ENCODE results near the gene ZNF70.

Gene ZNF70

GRCh38 chr22:23713696-23714595 is 37.0 kb downstream of the ZNF70 start:
- Histone ChIP-seq H3K9ac (ENCODE audit: low read length) (no peak overlapping the region), H3K36me3 (ENCODE audit: insufficient read depth, low read length) (peaks cover 36% of the 10 kb centered on the region), H3K4me1 (ENCODE audit: insufficient read depth, low read length) (peaks cover 12% of the 10 kb centered on the region), H3K27ac (ENCODE audit: low read depth, low read length) (no peak overlapping the region), H3K9me3 (ENCODE audit: low read length) (no peaks in the 10 kb centered on the region), H3K27me3 (ENCODE audit: control insufficient read depth in 1 of 2, insufficient read depth in 2 of 2, low read length in 2 of 2) (no peaks in the 10 kb centered on the region), H3K4me3 (ENCODE audit: low read depth in 1 of 2, low read length in 2 of 2) (no peak overlapping the region)

DNA sequence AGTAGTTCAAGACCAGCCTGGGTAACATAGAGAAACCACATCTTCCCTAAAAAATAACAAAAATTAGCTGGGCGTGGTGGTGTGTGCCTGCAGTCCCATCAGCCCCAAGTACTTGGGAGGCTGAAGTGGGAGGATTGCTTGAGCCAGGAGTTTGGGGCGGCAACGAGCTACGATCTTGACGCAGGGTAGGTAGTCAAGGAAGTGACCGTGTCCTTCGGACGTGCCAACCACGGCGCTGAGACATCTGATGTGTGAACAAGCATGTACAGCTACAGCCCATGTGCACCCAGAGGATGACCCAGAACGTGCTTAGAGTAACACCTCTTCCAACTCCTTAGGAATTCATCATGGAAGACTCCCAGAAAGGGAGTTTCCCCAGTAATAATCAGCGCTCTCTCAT is 38.7 kb downstream of the ZNF70 start:
- H3K27me3 ChIP-seq (ENCODE audit: control insufficient read depth in 1 of 2, insufficient read depth in 2 of 2, low read length in 2 of 2), result no peaks in the 10 kb centered on the region
- peaks cover 8% of the 10 kb centered on the region for H3K4me1 ChIP-seq (ENCODE audit: insufficient read depth, low read length)
- no peak overlapping the region for H3K9ac ChIP-seq (ENCODE audit: low read length)
- peaks cover 52% of the 10 kb centered on the region for H3K36me3 ChIP-seq (ENCODE audit: insufficient read depth, low read length)
- no peaks in the 10 kb centered on the region for H3K9me3 ChIP-seq (ENCODE audit: low read length)
- no peak overlapping the region for H3K27ac ChIP-seq (ENCODE audit: low read depth, low read length)
- no peak overlapping the region for H3K4me3 ChIP-seq (ENCODE audit: low read depth in 1 of 2, low read length in 2 of 2)

GRCh38 chr22:23709107-23709506 is 41.8 kb downstream of the ZNF70 start:
- H3K4me1 ChIP-seq (ENCODE audit: insufficient read depth, low read length), result no peaks in the 10 kb centered on the region
- no peak overlapping the region for H3K4me3 ChIP-seq (ENCODE audit: low read depth in 1 of 2, low read length in 2 of 2)
- no peaks in the 10 kb centered on the region for H3K27me3 ChIP-seq (ENCODE audit: control insufficient read depth in 1 of 2, insufficient read depth in 2 of 2, low read length in 2 of 2)
- no peaks in the 10 kb centered on the region for H3K9me3 ChIP-seq (ENCODE audit: low read length)
- H3K36me3 ChIP-seq (ENCODE audit: insufficient read depth, low read length), result peaks cover 72% of the 10 kb centered on the region
- H3K9ac ChIP-seq (ENCODE audit: low read length), result no peak overlapping the region
- H3K27ac ChIP-seq (ENCODE audit: low read depth, low read length), result no peak overlapping the region

- no peak overlapping the region for H3K9ac ChIP-seq (ENCODE audit: low read length)
- H3K27ac ChIP-seq (ENCODE audit: low read depth, low read length), result no peak overlapping the region
- no peaks in the 10 kb centered on the region for H3K4me1 ChIP-seq (ENCODE audit: insufficient read depth, low read length)
- no peak overlapping the region for H3K4me3 ChIP-seq (ENCODE audit: low read depth in 1 of 2, low read length in 2 of 2)
- H3K9me3 ChIP-seq (ENCODE audit: low read length), result no peaks in the 10 kb centered on the region
- no peaks in the 10 kb centered on the region for H3K27me3 ChIP-seq (ENCODE audit: control insufficient read depth in 1 of 2, insufficient read depth in 2 of 2, low read length in 2 of 2)
- H3K36me3 ChIP-seq (ENCODE audit: insufficient read depth, low read length), result peaks cover 74% of the 10 kb centered on the region
These were observed 42.6 kb downstream of the ZNF70 start for GRCh38 chr22:23708270-23708669.

- no peaks in the 10 kb centered on the region for H3K9me3 ChIP-seq (ENCODE audit: low read length)
- peaks cover 65% of the 10 kb centered on the region for H3K36me3 ChIP-seq (ENCODE audit: insufficient read depth, low read length)
- H3K27me3 ChIP-seq (ENCODE audit: control insufficient read depth in 1 of 2, insufficient read depth in 2 of 2, low read length in 2 of 2), result no peaks in the 10 kb centered on the region
- H3K27ac ChIP-seq (ENCODE audit: low read depth, low read length), result no peak overlapping the region
- no peak overlapping the region for H3K4me3 ChIP-seq (ENCODE audit: low read depth in 1 of 2, low read length in 2 of 2)
- no peak overlapping the region for H3K9ac ChIP-seq (ENCODE audit: low read length)
- H3K4me1 ChIP-seq (ENCODE audit: insufficient read depth, low read length), result no peaks in the 10 kb centered on the region
These were observed 45.6 kb downstream of the ZNF70 start for GRCh38 chr22:23705358-23705757.

GRCh38 chr22:23704829-23705228 is 46.1 kb downstream of the ZNF70 start:
- no peaks in the 10 kb centered on the region for H3K4me1 ChIP-seq (ENCODE audit: insufficient read depth, low read length)
- H3K9me3 ChIP-seq (ENCODE audit: low read length), result no peaks in the 10 kb centered on the region
- no peak overlapping the region for H3K27ac ChIP-seq (ENCODE audit: low read depth, low read length)
- H3K9ac ChIP-seq (ENCODE audit: low read length), result no peak overlapping the region
- H3K27me3 ChIP-seq (ENCODE audit: control insufficient read depth in 1 of 2, insufficient read depth in 2 of 2, low read length in 2 of 2), result no peaks in the 10 kb centered on the region
- H3K36me3 ChIP-seq (ENCODE audit: insufficient read depth, low read length), result peaks cover 64% of the 10 kb centered on the region
- H3K4me3 ChIP-seq (ENCODE audit: low read depth in 1 of 2, low read length in 2 of 2), result no peak overlapping the region

DNA sequence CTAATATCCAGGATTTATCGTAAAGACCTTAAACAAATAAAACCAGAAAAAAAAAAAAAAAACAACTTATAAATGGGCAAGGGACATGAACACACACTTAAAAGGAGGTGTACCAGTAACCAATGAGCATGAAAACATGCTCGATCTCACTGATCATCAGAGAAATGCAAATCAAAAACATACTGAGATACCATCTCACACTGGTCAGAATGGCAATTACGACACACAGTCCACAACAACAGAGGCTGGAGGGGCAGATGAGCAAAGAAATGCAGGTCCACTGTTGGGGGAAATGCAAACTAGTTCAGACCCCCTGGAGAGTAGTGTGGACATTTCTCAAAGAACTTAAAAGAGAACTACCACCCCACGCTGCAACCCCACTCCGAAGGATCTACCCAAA is 46.9 kb downstream of the ZNF70 start:
- Histone ChIP-seq H3K27me3 (ENCODE audit: control insufficient read depth in 1 of 2, insufficient read depth in 2 of 2, low read length in 2 of 2) (no peaks in the 10 kb centered on the region), H3K36me3 (ENCODE audit: insufficient read depth, low read length) (peaks cover 57% of the 10 kb centered on the region), H3K27ac (ENCODE audit: low read depth, low read length) (no peak overlapping the region), H3K9me3 (ENCODE audit: low read length) (no peaks in the 10 kb centered on the region), H3K4me1 (ENCODE audit: insufficient read depth, low read length) (no peaks in the 10 kb centered on the region), H3K4me3 (ENCODE audit: low read depth in 1 of 2, low read length in 2 of 2) (no peak overlapping the region), H3K9ac (ENCODE audit: low read length) (no peak overlapping the region)

- Histone ChIP-seq H3K4me3 (ENCODE audit: low read depth in 1 of 2, low read length in 2 of 2) (no peak overlapping the region), H3K9ac (ENCODE audit: low read length) (no peak overlapping the region), H3K36me3 (ENCODE audit: insufficient read depth, low read length) (peaks cover 32% of the 10 kb centered on the region), H3K4me1 (ENCODE audit: insufficient read depth, low read length) (no peaks in the 10 kb centered on the region), H3K9me3 (ENCODE audit: low read length) (no peaks in the 10 kb centered on the region), H3K27me3 (ENCODE audit: control insufficient read depth in 1 of 2, insufficient read depth in 2 of 2, low read length in 2 of 2) (no peaks in the 10 kb centered on the region), H3K27ac (ENCODE audit: low read depth, low read length) (no peak overlapping the region)
These were observed 50.2 kb downstream of the ZNF70 start for GRCh38 chr22:23700706-23701105.

DNA sequence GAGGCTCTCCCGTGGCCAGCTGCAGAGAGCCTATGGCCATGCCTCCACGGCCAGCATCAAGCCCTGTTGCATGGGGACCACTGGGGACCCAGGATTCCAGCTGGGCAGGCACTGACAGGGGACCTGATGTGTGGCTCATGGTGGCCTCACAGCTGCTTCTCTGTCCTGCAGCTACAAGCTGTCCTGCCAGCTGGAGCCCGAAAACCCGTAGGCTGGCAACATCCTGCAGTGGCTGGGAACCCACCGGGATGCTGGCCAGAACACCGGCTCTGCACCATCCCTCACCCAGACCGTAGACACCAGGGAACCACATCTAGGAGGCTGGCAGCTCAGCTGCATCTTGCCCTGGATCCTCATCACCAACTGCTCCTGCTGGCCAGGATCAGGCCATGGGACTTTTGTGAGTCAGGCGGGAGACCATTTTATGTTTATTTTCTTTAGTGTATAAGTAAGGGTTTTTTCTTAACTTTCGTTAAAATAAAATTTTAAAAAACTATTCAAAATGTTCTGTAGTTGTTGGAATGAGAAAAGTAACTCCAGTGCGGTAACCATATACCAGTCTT is 52.2 kb downstream of the ZNF70 start:
- no peaks in the 10 kb centered on the region for H3K9me3 ChIP-seq (ENCODE audit: low read length)
- no peak overlapping the region for H3K27ac ChIP-seq (ENCODE audit: low read depth, low read length)
- no peaks in the 10 kb centered on the region for H3K4me1 ChIP-seq (ENCODE audit: insufficient read depth, low read length)
- H3K27me3 ChIP-seq (ENCODE audit: control insufficient read depth in 1 of 2, insufficient read depth in 2 of 2, low read length in 2 of 2), result no peaks in the 10 kb centered on the region
- no peak overlapping the region for H3K4me3 ChIP-seq (ENCODE audit: low read depth in 1 of 2, low read length in 2 of 2)
- no peak overlapping the region for H3K9ac ChIP-seq (ENCODE audit: low read length)
- peaks cover 42% of the 10 kb centered on the region for H3K36me3 ChIP-seq (ENCODE audit: insufficient read depth, low read length)

GRCh38 chr22:23698094-23698493 is 52.8 kb downstream of the ZNF70 start:
- H3K27me3 ChIP-seq (ENCODE audit: control insufficient read depth in 1 of 2, insufficient read depth in 2 of 2, low read length in 2 of 2), result no peaks in the 10 kb centered on the region
- peaks cover 47% of the 10 kb centered on the region for H3K36me3 ChIP-seq (ENCODE audit: insufficient read depth, low read length)
- H3K27ac ChIP-seq (ENCODE audit: low read depth, low read length), result no peak overlapping the region
- H3K9ac ChIP-seq (ENCODE audit: low read length), result no peak overlapping the region
- H3K4me3 ChIP-seq (ENCODE audit: low read depth in 1 of 2, low read length in 2 of 2), result no peak overlapping the region
- H3K9me3 ChIP-seq (ENCODE audit: low read length), result no peaks in the 10 kb centered on the region
- no peaks in the 10 kb centered on the region for H3K4me1 ChIP-seq (ENCODE audit: insufficient read depth, low read length)

DNA sequence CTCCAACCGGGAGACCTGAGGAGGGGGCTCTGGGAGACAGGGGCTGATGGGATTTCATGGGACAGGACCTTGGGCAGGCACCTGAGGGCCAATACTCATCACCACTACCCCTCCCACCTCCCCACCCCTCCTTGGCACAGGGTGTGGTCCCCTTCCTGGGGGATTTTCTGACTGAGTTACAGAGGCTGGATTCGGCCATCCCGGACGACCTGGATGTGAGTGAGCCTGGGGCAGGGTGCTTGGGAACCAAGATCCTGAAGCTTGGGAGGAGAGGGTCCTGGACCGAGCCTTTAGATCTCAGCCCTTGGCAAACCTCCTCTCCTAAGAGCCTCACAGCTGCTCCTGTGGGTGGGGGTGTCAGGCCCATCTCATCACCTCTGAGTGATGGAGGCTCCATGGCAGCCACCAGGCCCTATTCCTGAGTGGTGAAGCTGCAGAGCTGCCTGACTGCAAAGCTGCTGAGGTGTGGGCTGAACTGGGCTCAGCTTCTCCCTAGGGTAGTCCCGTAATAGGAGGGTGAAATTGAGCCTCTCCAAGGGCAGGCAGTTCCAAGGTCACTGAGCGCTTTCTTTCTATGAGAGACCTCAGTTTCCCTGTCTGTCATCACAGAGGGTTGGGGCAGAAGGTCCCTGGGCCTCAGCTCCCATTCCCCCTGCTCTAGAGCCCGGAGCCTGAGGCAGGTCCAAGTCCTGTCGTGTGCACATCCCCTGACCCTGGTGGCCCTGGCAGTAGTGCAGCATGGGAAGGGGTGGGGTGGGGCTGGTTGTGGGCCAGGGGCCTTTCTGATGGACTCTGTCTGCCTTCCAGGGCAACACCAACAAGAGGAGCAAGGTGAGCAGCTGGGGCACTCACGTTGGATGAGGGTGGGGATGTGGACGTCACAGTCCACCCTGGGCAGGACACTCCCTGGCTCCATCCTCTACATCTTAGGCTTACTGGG is 53.6 kb downstream of the ZNF70 start:
- Histone ChIP-seq H3K27ac (ENCODE audit: low read depth, low read length) (no peak overlapping the region), H3K9me3 (ENCODE audit: low read length) (no peaks in the 10 kb centered on the region), H3K36me3 (ENCODE audit: insufficient read depth, low read length) (peaks cover 47% of the 10 kb centered on the region), H3K4me3 (ENCODE audit: low read depth in 1 of 2, low read length in 2 of 2) (no peak overlapping the region), H3K9ac (ENCODE audit: low read length) (no peak overlapping the region), H3K4me1 (ENCODE audit: insufficient read depth, low read length) (no peaks in the 10 kb centered on the region), H3K27me3 (ENCODE audit: control insufficient read depth in 1 of 2, insufficient read depth in 2 of 2, low read length in 2 of 2) (no peaks in the 10 kb centered on the region)
